Measurements from ENCODE around the gene KCNK5. TPM values are rescaled to one million over a fixed set of nuclear protein-coding genes. Genes with fewer than 3 reads are reported as not detected.

Gene KCNK5
- total and polyA plus RNA-seq, 9 of the 15 experiments (the other 6 are each of a cell fraction or from before 2014, with no cell fraction given), result 1.5 to 45.8 (median 25.8) TPM

DNA sequence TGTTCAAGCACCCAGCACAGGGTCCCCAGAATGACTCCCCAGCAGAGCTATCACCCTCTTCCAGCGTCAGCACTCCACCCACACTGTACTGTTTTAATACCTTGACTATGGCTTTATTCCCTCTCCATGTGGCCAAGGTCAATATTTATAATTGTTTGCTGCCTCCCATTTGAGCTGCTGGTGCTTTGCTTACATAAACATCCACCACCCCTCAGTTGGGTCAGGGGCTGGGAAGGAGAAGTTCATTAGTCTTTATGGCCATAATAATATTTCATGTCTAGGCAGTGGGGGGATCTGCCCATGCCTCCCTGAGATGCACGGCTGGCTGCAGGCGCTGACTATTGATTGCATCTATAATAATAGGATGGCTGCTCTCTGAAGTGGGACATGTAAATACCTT, 72.5 kb downstream of the KCNK5 start (continued):
- TF ChIP-seq NFIX (CRISPR knock-in tag; IDR thresholded peaks at IDR 0.05; ENCODE audit: low read depth) (no peak), HMG20B (CRISPR knock-in tag; IDR thresholded peaks at IDR 0.05) (no peak)

DNA sequence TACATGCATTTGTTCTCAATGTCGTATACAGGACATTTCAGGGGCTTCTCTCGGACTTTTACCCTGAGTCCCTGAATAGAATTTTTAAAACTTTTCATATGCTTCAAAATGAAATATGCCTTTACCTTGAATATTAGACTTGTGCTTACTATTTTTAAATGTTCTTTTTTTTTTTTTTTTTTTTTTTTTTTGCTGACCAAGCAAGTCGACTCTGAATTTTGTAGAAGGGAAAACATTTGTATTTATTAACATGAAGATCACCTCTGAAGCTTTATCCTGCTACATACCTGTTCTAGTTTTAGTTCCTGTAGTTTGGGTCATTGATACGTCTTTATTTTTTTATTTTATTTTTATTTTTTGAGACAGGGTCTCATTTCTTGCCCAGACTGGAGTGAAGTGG, 74.6 kb downstream of the KCNK5 start:
- Histone ChIP-seq H4K20me1 (replicated peaks; ENCODE audit: control insufficient read depth, insufficient read depth, low read length) (no peaks in the 10 kb centered on the region), H3K36me3 (ENCODE audit: control insufficient read depth, insufficient read depth, low read length) (no peaks in the 10 kb centered on the region), H3K27ac (ENCODE audit: extremely low read depth, low read depth, low read length) (no peak overlapping the region), H3K9me1 (ENCODE audit: control insufficient read depth, insufficient read depth, low read length) (no peaks in the 10 kb centered on the region), H2AFZ (ENCODE audit: low read depth, low read length) (no peak overlapping the region), H3K9me3 (replicated peaks; ENCODE audit: control insufficient read depth, insufficient read depth, low read depth, low read length) (no peaks in the 10 kb centered on the region), H3K4me2 (ENCODE audit: insufficient read depth, low read length) (no peak overlapping the region), H3K27me3 (ENCODE audit: control insufficient read depth in 2 of 2, insufficient read depth in 2 of 2, low read length in 2 of 2) (peaks cover 4 to 5% of the 10 kb centered on the region in 2 experiments; a peak in 3 of 5 replicates), H3K79me2 (ENCODE audit: control insufficient read depth, insufficient read depth, low read length) (no peaks in the 10 kb centered on the region), H3K9ac (ENCODE audit: insufficient read depth in 1 of 2, low read depth in 2 of 2, low read length in 2 of 2) (no peak overlapping the region), H3K4me1 (replicated peaks in 1 of 2; ENCODE audit: control insufficient read depth in 2 of 2, insufficient read depth in 2 of 2, low read length in 2 of 2) (no peaks in the 10 kb centered on the region), H3K4me3 (no peak overlapping the region)
- WGBS (ENCODE audit: insufficient coverage, low coverage, missing lambda C conversion rate), result 1% methylated on average over 4 of the region's 4 CpGs
- POLR2A ChIA-PET, result no interaction called here
- intact Hi-C loops (cut with micrococcal nuclease), result loop anchor here (5.0 kb wide), 1 partner anchor 157 kb away; no protein-coding TSS in a partner anchor
- no peak for FAIRE-seq
- CTCF ChIA-PET (ENCODE audit: low intra/inter-chr PET ratio), result no interaction called here
- in situ Hi-C loops (cut with MboI), result no loop called here
- ATAC-seq, result no peak
- TF ChIP-seq ZNF75A (CRISPR knock-in tag; IDR thresholded peaks at IDR 0.05) (no peak), HMG20B (CRISPR knock-in tag; IDR thresholded peaks at IDR 0.05) (no peak), ZNF316 (IDR thresholded peaks at IDR 0.05) (peak; percentile 89), ZNF217 (CRISPR knock-in tag; IDR thresholded peaks at IDR 0.05) (no peak), ZNF121 (CRISPR knock-in tag; conservative IDR thresholded peaks at IDR 0.05) (no peak), ZNF644 (tag; IDR thresholded peaks at IDR 0.05; ENCODE audit: low read depth) (no peak), C11orf30 (IDR thresholded peaks at IDR 0.05; ENCODE audit: low read depth) (peak; percentile 67; the same call in 1 of the 2 replicates), MAFF (IDR thresholded peaks at IDR 0.05; ENCODE audit: low read length) (peak; percentile 73), MAFG (tag; conservative IDR thresholded peaks at IDR 0.05) (peak; percentile 67), MAFK (IDR thresholded peaks at IDR 0.05; ENCODE audit: low read length) (peak; percentile 73; the same call in 1 of the 2 replicates), ZNF778 (CRISPR knock-in tag; IDR thresholded peaks at IDR 0.05) (no peak)
- TF ChIP-seq, protein P1, sequence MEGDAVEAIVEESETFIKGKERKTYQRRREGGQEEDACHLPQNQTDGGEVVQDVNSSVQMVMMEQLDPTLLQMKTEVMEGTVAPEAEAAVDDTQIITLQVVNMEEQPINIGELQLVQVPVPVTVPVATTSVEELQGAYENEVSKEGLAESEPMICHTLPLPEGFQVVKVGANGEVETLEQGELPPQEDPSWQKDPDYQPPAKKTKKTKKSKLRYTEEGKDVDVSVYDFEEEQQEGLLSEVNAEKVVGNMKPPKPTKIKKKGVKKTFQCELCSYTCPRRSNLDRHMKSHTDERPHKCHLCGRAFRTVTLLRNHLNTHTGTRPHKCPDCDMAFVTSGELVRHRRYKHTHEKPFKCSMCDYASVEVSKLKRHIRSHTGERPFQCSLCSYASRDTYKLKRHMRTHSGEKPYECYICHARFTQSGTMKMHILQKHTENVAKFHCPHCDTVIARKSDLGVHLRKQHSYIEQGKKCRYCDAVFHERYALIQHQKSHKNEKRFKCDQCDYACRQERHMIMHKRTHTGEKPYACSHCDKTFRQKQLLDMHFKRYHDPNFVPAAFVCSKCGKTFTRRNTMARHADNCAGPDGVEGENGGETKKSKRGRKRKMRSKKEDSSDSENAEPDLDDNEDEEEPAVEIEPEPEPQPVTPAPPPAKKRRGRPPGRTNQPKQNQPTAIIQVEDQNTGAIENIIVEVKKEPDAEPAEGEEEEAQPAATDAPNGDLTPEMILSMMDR (IDR thresholded peaks at IDR 0.05 in 2 of 3, conservative IDR thresholded peaks at IDR 0.05 in 1 of 3; ENCODE audit: insufficient read depth in 2 of 3, low read depth in 1 of 3, low read length in 3 of 3), result peak in 1 of 3 experiments; percentile 15; a peak in 1 of 6 replicates
- TF ChIP-seq, protein P2, sequence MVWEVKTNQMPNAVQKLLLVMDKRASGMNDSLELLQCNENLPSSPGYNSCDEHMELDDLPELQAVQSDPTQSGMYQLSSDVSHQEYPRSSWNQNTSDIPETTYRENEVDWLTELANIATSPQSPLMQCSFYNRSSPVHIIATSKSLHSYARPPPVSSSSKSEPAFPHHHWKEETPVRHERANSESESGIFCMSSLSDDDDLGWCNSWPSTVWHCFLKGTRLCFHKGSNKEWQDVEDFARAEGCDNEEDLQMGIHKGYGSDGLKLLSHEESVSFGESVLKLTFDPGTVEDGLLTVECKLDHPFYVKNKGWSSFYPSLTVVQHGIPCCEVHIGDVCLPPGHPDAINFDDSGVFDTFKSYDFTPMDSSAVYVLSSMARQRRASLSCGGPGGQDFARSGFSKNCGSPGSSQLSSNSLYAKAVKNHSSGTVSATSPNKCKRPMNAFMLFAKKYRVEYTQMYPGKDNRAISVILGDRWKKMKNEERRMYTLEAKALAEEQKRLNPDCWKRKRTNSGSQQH (CRISPR knock-in tag; IDR thresholded peaks at IDR 0.05), result no peak
- TF ChIP-seq, protein P3, sequence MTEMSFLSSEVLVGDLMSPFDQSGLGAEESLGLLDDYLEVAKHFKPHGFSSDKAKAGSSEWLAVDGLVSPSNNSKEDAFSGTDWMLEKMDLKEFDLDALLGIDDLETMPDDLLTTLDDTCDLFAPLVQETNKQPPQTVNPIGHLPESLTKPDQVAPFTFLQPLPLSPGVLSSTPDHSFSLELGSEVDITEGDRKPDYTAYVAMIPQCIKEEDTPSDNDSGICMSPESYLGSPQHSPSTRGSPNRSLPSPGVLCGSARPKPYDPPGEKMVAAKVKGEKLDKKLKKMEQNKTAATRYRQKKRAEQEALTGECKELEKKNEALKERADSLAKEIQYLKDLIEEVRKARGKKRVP (CRISPR knock-in tag; IDR thresholded peaks at IDR 0.05), result no peak
- BruUV-seq (replicated peaks), result no TSS peak
- DNase-seq (ENCODE audit: extremely low read depth in 1 of 4, low spot score in 3 of 4), result no peak
